Body of pancreas (tissue), 4 donors: ENCODE data around the gene FBXO34.

Source experiments
- POLR2A ChIP-seq, 3 donors: fragments of 450-650 bp; IDR thresholded peaks; one replicate each; pipeline ENCODE4 v1.6.1; 2016; ENCODE audit warnings: antibody characterized with exemption in 3 of 3, mild to moderate bottlenecking in 2 of 3
- TF ChIP-seq, protein P1 (sequence below), 7 experiments: fragments of 450-650 bp in 4 of 7; fragments of 200-600 bp in 3 of 7; sonication (generic) in 3 of 7; IDR thresholded peaks; one replicate each; pipeline ENCODE4 v1.5.1; 2016 to 2019; ENCODE audit warnings: antibody characterized with exemption in 7 of 7

DNA sequence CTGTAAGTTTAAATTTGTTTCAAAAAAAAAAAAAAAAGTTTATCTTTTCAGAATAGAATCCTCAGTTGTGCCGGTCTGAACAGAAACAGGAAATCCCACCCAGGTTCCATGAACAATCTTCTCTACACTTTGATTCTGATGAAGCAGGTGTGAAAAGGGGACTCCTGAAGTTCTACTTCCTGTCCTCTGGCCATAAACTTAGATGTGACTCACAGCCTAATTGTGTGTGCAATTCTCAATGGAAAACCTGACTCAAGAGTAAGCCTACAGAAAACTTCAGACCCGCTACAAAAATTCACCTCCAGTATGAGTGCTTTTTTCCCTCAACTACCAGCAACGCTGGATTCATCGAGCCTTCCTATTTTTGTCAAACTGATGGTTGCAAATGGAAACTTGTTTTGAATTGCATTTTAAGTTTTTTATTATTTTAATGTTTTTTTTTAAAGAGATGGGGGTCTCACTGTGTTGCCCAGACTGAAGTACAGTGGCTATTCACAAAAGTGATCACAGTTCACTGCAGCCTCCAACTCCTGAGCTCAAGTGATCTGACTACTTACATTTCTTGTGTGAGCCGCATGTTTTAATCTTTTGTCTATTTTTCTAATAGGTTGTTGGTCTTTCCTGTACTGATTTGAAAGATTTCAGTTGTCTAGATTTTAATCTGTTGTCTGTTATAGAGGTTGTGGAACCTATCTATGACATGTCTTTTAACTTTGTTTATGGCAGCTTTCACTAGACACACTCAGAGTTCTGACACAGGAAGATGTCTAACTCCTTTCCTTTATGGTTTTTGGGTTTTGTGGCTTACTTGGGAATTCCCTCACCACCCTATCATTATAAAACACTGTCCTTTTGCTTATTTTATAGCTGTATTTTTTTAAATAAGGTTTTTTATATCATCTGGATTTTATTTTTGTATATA, 102.8 kb downstream of the FBXO34 start:
- TF ChIP-seq, protein P1, sequence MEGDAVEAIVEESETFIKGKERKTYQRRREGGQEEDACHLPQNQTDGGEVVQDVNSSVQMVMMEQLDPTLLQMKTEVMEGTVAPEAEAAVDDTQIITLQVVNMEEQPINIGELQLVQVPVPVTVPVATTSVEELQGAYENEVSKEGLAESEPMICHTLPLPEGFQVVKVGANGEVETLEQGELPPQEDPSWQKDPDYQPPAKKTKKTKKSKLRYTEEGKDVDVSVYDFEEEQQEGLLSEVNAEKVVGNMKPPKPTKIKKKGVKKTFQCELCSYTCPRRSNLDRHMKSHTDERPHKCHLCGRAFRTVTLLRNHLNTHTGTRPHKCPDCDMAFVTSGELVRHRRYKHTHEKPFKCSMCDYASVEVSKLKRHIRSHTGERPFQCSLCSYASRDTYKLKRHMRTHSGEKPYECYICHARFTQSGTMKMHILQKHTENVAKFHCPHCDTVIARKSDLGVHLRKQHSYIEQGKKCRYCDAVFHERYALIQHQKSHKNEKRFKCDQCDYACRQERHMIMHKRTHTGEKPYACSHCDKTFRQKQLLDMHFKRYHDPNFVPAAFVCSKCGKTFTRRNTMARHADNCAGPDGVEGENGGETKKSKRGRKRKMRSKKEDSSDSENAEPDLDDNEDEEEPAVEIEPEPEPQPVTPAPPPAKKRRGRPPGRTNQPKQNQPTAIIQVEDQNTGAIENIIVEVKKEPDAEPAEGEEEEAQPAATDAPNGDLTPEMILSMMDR (IDR thresholded peaks at IDR 0.05) = no peak
- no peak for TF ChIP-seq POLR2A (IDR thresholded peaks at IDR 0.05)
